Hepatocyte (in vitro differentiated cells): Measurements from ENCODE around the gene PROX2. TPM values are rescaled to one million over a fixed set of nuclear protein-coding genes. Genes with fewer than 3 reads are reported as not detected.

Source experiments
- DNase-seq: peaks from one replicate; pipeline ENCODE4 v3.0.0-alpha.2; 2016; ENCODE audit warnings: low spot score
- H2AFZ ChIP-seq: fragments of 200-600 bp; sonication (generic); 2 replicates; pipeline ENCODE4 v1.6.0; 2016; ENCODE audit warnings: antibody characterized with exemption, mild to moderate bottlenecking
- H3K27ac ChIP-seq: fragments of 200-600 bp; sonication (generic); 2 replicates; pipeline ENCODE4 v1.5.1; 2016; ENCODE audit warnings: mild to moderate bottlenecking
- H3K27me3 ChIP-seq: fragments of 200-600 bp; sonication (generic); 2 replicates; pipeline ENCODE4 v1.6.1; 2016
- H3K36me3 ChIP-seq: fragments of 200-600 bp; sonication (generic); replicated peaks from 2 replicates; pipeline ENCODE4 v1.5.1; 2016; ENCODE audit warnings: low read depth; ENCODE audit not compliant: insufficient read depth
- H3K4me1 ChIP-seq: fragments of 200-600 bp; sonication (generic); 2 replicates; pipeline ENCODE4 v1.5.1; 2016; ENCODE audit warnings: mild to moderate bottlenecking, moderate library complexity; ENCODE audit not compliant: insufficient read depth
- H3K4me2 ChIP-seq: fragments of 200-600 bp; sonication (generic); 2 replicates; pipeline ENCODE4 v1.6.0; 2016
- H3K4me3 ChIP-seq: fragments of 200-600 bp; sonication (generic); 2 replicates; pipeline ENCODE4 v1.5.1; 2016; ENCODE audit warnings: mild to moderate bottlenecking
- H3K79me2 ChIP-seq: fragments of 200-600 bp; sonication (generic); 2 replicates; pipeline ENCODE4 v1.6.0; 2017; ENCODE audit warnings: mild to moderate bottlenecking
- H3K9me2 ChIP-seq: fragments of 200-600 bp; sonication (generic); replicated peaks from 2 replicates; pipeline ENCODE4 v1.6.0; 2017; ENCODE audit warnings: mild to moderate bottlenecking; ENCODE audit not compliant: insufficient read depth
- H3K9me3 ChIP-seq: fragments of 200-600 bp; sonication (generic); 2 replicates; pipeline ENCODE4 v1.5.1; 2016; ENCODE audit warnings: low read depth, mild to moderate bottlenecking
- H4K20me1 ChIP-seq: fragments of 200-600 bp; sonication (generic); 2 replicates; pipeline ENCODE4 v1.6.0; 2016; ENCODE audit warnings: mild to moderate bottlenecking; ENCODE audit not compliant: insufficient read depth, poor library complexity, severe bottlenecking
- EZH2 ChIP-seq: fragments of 200-600 bp; sonication (generic); IDR thresholded peaks from 2 replicates; pipeline ENCODE4 v1.6.1; 2016; ENCODE audit warnings: antibody characterized with exemption, mild to moderate bottlenecking, borderline replicate concordance
- EZH2phosphoT487 ChIP-seq: fragments of 200-600 bp; sonication (generic); IDR thresholded peaks from one replicate; pipeline ENCODE4 v1.6.1; 2018; ENCODE audit warnings: antibody characterized with exemption, mild to moderate bottlenecking, low read depth, moderate library complexity; ENCODE audit not compliant: unreplicated experiment, severe bottlenecking
- whole genome bisulfite sequencing: methylation state at CpG from one replicate; pipeline ENCODE4 v1.1.6; 2016; ENCODE audit warnings: low lambda C conversion rate; ENCODE audit errors: missing lambda C conversion rate; 5-methylcytosine and 5-hydroxymethylcytosine counted together
- polyA plus RNA-seq: library from polyadenylated mRNA; unstranded; fragments of >200 nt; fragmentation: Nextera tagmentation; extraction: Ambion mirVana; gene quantifications from 2 replicates; pipeline ENCODE4 v1.2.1, GENCODE V29; 2016
- total RNA-seq: library from RNA; depleted of rRNA; stranded (reverse); fragments of >200 nt; gene quantifications from 2 replicates; pipeline ENCODE4 v1.2.3, GENCODE V29; 2014
- TF ChIP-seq, protein P1 (sequence below): fragments of 200-600 bp; sonication (generic); IDR thresholded peaks from 2 replicates; pipeline ENCODE4 v1.5.1; 2016; ENCODE audit warnings: antibody characterized with exemption, mild to moderate bottlenecking; ENCODE audit not compliant: poor library complexity

The PROX2 gene
- total and polyA plus RNA-seq, 2 experiments from 2014 or later, result not detected

DNA sequence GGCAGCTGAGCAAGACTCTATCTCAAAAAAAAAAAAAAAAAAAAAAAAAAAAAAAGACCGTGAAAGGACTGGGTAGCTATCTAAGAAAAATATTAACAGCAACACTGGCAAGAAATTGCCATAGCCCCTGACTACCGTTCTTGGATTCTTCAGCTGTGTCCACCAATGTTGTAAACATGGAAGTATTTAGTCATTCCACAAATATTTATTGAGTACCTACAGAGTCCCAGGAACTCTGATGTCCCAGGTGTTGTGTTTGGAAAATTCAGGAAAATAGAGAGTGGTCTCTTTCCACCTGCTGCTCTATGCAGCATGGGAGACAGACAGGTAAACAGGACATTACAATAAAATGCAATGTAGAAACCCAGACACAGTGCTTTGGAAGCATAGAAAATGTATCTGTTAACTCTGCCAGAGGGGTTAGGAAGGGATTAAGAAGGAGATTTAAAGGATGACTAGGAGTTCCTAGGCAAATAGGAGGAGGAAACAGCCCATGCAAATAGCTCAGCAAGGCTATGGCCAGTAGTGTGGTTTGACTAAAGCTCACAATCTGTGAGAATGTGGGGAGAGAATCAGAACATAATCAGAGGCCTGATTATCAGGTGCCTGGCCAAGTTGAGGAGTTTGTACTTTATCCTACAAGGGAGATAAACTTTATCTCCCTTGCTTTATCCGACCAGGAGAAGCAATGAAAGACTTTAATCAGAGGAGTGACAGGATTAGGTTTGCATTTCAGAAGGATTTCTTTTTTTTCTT, 3.7 kb upstream of the PROX2 start:
- H3K4me3 ChIP-seq, result no peak overlapping the region
- peaks cover 26% of the 10 kb centered on the region for H3K79me2 ChIP-seq
- H3K4me1 ChIP-seq, result peaks cover 25% of the 10 kb centered on the region
- peaks cover 5% of the 10 kb centered on the region for H3K27me3 ChIP-seq
- peak overlapping the region; percentile 91 for H3K4me2 ChIP-seq
- no peaks in the 10 kb centered on the region for H3K9me3 ChIP-seq
- H3K27ac ChIP-seq, result peak overlapping the region; percentile 79
- no peak overlapping the region for H2AFZ ChIP-seq
- H3K9me2 ChIP-seq, result no peaks in the 10 kb centered on the region
- no peak for TF ChIP-seq EZH2
- DNase-seq, result peak; percentile 42
- 40% methylated on average over 3 of the region's 3 CpGs for WGBS
- H4K20me1 ChIP-seq, result peaks cover 20% of the 10 kb centered on the region
- H3K36me3 ChIP-seq, result no peaks in the 10 kb centered on the region

GRCh38 chr14:74875204-74875603, 741 bp downstream of the PROX2 start:
- Histone ChIP-seq H3K4me2 (no peak overlapping the region), H4K20me1 (no peaks in the 10 kb centered on the region), H3K4me3 (no peak overlapping the region), H3K27ac (no peak overlapping the region), H3K79me2 (no peaks in the 10 kb centered on the region), H2AFZ (no peak overlapping the region), H3K4me1 (peaks cover 8% of the 10 kb centered on the region), H3K9me3 (no peaks in the 10 kb centered on the region), H3K36me3 (no peaks in the 10 kb centered on the region), H3K9me2 (no peaks in the 10 kb centered on the region), H3K27me3 (peaks cover 12% of the 10 kb centered on the region)
- WGBS, result 94% methylated on average over 5 of the region's 5 CpGs
- DNase-seq, result no peak
- no peak for TF ChIP-seq EZH2
- TF ChIP-seq EZH2phosphoT487, result no peak
- TF ChIP-seq, protein P1, sequence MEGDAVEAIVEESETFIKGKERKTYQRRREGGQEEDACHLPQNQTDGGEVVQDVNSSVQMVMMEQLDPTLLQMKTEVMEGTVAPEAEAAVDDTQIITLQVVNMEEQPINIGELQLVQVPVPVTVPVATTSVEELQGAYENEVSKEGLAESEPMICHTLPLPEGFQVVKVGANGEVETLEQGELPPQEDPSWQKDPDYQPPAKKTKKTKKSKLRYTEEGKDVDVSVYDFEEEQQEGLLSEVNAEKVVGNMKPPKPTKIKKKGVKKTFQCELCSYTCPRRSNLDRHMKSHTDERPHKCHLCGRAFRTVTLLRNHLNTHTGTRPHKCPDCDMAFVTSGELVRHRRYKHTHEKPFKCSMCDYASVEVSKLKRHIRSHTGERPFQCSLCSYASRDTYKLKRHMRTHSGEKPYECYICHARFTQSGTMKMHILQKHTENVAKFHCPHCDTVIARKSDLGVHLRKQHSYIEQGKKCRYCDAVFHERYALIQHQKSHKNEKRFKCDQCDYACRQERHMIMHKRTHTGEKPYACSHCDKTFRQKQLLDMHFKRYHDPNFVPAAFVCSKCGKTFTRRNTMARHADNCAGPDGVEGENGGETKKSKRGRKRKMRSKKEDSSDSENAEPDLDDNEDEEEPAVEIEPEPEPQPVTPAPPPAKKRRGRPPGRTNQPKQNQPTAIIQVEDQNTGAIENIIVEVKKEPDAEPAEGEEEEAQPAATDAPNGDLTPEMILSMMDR, result no peak

DNA sequence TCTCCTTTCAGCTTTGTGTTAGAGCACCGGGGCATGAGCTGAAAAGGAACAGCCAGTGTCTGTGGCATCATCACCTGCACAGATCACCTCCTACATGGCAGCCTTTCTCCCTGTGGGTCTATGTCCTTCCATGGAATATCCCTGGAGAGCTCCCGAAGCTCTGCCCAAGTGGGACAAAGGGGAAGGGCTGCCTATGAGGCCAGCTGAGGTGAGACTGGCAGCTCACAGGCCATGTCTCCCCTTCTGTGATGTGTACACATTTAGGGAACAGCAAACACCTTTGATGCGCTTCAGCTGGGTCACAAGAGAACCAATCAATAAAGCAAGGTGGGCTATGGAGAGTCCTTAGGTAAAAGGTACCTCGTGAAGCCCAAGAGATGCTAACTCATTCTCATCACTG, 4.1 kb downstream of the PROX2 start:
- H3K4me3 ChIP-seq, result no peak overlapping the region
- H3K9me2 ChIP-seq, result no peaks in the 10 kb centered on the region
- TF ChIP-seq EZH2 (no peak), EZH2phosphoT487 (no peak)
- TF ChIP-seq, protein P1, result no peak
- H3K27me3 ChIP-seq, result peaks cover 12% of the 10 kb centered on the region
- WGBS, result 90% methylated on average over 4 of the region's 4 CpGs
- no peak overlapping the region for H3K4me2 ChIP-seq
- no peak for DNase-seq
- H4K20me1 ChIP-seq, result no peaks in the 10 kb centered on the region
- no peaks in the 10 kb centered on the region for H3K36me3 ChIP-seq
- H3K4me1 ChIP-seq, result no peaks in the 10 kb centered on the region
- H2AFZ ChIP-seq, result no peak overlapping the region
- no peaks in the 10 kb centered on the region for H3K79me2 ChIP-seq
- no peak overlapping the region for H3K27ac ChIP-seq
- H3K9me3 ChIP-seq, result no peaks in the 10 kb centered on the region

DNA sequence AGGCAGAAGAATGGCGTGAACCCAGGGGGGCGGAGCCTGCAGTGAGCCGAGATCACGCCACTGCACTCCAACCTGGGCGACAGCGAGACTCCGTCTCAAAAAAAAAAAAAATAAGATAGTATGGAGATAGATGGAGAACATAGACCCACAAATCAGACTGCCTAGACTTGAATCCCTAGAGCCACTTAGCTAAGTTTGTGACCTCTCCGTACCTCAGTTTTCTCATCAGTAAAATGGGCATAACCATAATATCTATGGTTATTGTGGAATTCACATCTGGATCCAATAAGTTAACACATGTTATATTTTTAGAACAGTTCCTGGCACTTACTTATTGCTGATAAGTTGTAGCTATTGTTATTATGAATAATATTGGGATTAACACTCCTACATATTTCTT, 7.2 kb downstream of the PROX2 start:
- Histone ChIP-seq H3K4me3 (no peak overlapping the region), H3K79me2 (no peaks in the 10 kb centered on the region), H3K36me3 (no peaks in the 10 kb centered on the region), H3K9me3 (no peaks in the 10 kb centered on the region), H3K9me2 (no peaks in the 10 kb centered on the region), H3K27ac (no peak overlapping the region), H4K20me1 (no peaks in the 10 kb centered on the region), H3K27me3 (peaks cover 17% of the 10 kb centered on the region), H2AFZ (no peak overlapping the region), H3K4me1 (no peaks in the 10 kb centered on the region), H3K4me2 (no peak overlapping the region)
- TF ChIP-seq EZH2, result no peak
- TF ChIP-seq, protein P1, result no peak
- TF ChIP-seq EZH2phosphoT487, result no peak
- DNase-seq, result no peak
- WGBS, result 87% methylated on average over 8 of the region's 8 CpGs
